Activated CD8-positive, alpha-beta memory T cell treated with anti-CD3 and anti-CD28 coated beads, Interleukin-2, amount 50 U/mL, for 1 hour (primary cell): ENCODE measurements around the gene SYTL1.
"Not testable (repeated sequence)": the region's sequence is repeated elsewhere in the genome, so short reads cannot be mapped to it uniquely, and the experiment has no call there.

Source experiments
- DNase-seq: peaks from one replicate; pipeline ENCODE4 v3.0.0-alpha.2; 2020; ENCODE audit errors: extremely low read depth

The SYTL1 gene

GRCh38 chr1:27384797-27385196, 43.0 kb downstream of the SYTL1 start:
- DNase-seq, result not testable (repeated sequence)

- DNase-seq, result no peak
Observed at GRCh38 chr1:27388337-27389005, 46.6 kb downstream of the SYTL1 start.

- no peak for DNase-seq
Observed at GRCh38 chr1:27391511-27392095, 49.8 kb downstream of the SYTL1 start.

- DNase-seq, result peak; percentile 86
Observed at GRCh38 chr1:27392096-27392777, 50.4 kb downstream of the SYTL1 start, which contains the start of gene GPR3. Gene GPR3, plus strand, starts transcription at chr1:27392622. Its CDS starts 1,177 bp downstream, at chr1:27393799.

- DNase-seq, result no peak
Observed at GRCh38 chr1:27392778-27393635, 51.2 kb downstream of the SYTL1 start.

- DNase-seq, result no peak
Observed at GRCh38 chr1:27393641-27394281, 51.9 kb downstream of the SYTL1 start.

- no peak for DNase-seq
Observed at GRCh38 chr1:27394282-27394658, 52.4 kb downstream of the SYTL1 start.

- no peak for DNase-seq
Observed at GRCh38 chr1:27394925-27395324, 53.1 kb downstream of the SYTL1 start.

GRCh38 chr1:27395441-27396195, 53.8 kb downstream of the SYTL1 start:
- DNase-seq, result peak; percentile 39

- no peak for DNase-seq
Observed at GRCh38 chr1:27397110-27397509, 55.3 kb downstream of the SYTL1 start.

- DNase-seq, result no peak
Observed at GRCh38 chr1:27397749-27398148, 55.9 kb downstream of the SYTL1 start.

GRCh38 chr1:27398405-27399149, 56.8 kb downstream of the SYTL1 start:
- DNase-seq, result no peak

- DNase-seq, result no peak
Observed at GRCh38 chr1:27399251-27400025, 57.6 kb downstream of the SYTL1 start.

GRCh38 chr1:27400082-27400962, 58.5 kb downstream of the SYTL1 start:
- DNase-seq, result no peak

- DNase-seq, result no peak
Observed at GRCh38 chr1:27400963-27401341, 59.1 kb downstream of the SYTL1 start.

GRCh38 chr1:27402349-27402754, 60.5 kb downstream of the SYTL1 start:
- DNase-seq, result no peak

GRCh38 chr1:27403065-27403726, 61.4 kb downstream of the SYTL1 start:
- no peak for DNase-seq
